HepG2 (cell line): ENCODE results near the gene DNM1. TPM values are rescaled to one million over a fixed set of nuclear protein-coding genes. Genes with fewer than 3 reads are reported as not detected.

Source experiments
- CBX2 ChIP-seq, 2 experiments: fragments of 200-600 bp in 1 of 2; sonication (generic); formaldehyde crosslinking in 1 of 2; IDR thresholded peaks; 2 replicates each; pipeline versions ENCODE4 v1.7.0 to v1.8.1; 2018 to 2022; ENCODE audit warnings: low read depth in 2 of 2, low read length in 1 of 2, mild to moderate bottlenecking in 1 of 2, missing genetic modification reagents in 1 of 2
- DMAP1 ChIP-seq: IDR thresholded peaks from 2 replicates; pipeline ENCODE4 v1.6.1; 2016
- FOXP1 ChIP-seq, 2 experiments: fragments of 450-650 bp in 1 of 2; IDR thresholded peaks; 2 replicates each; pipeline ENCODE4 v1.6.1; 2017 to 2018; ENCODE audit warnings: antibody characterized with exemption in 1 of 2
- HDAC1 ChIP-seq: sonication (generic); formaldehyde crosslinking; IDR thresholded peaks from 2 replicates; pipeline ENCODE4 v1.5.1; 2020; ENCODE audit warnings: mild to moderate bottlenecking, missing genetic modification reagents
- HDAC2 ChIP-seq: sonication (generic); formaldehyde crosslinking; IDR thresholded peaks from 2 replicates; pipeline ENCODE4 v1.4.0; 2020; ENCODE audit warnings: missing genetic modification reagents
- HHEX ChIP-seq: IDR thresholded peaks from 2 replicates; pipeline ENCODE4 v1.6.1; 2016; ENCODE audit warnings: control low read depth
- HIVEP1 ChIP-seq: sonication (generic); formaldehyde crosslinking; IDR thresholded peaks from 2 replicates; pipeline ENCODE4 v1.4.0; 2020; ENCODE audit warnings: mild to moderate bottlenecking, missing genetic modification reagents
- HNF4G ChIP-seq, 2 experiments: sonication (generic) in 1 of 2; formaldehyde crosslinking in 1 of 2; IDR thresholded peaks; 2 replicates each; pipeline versions ENCODE4 v1.4.0 to v1.6.1; 2011 to 2020; ENCODE audit warnings: borderline replicate concordance in 2 of 2, low read depth in 2 of 2, mild to moderate bottlenecking in 2 of 2, low read length in 1 of 2, missing genetic modification reagents in 1 of 2, moderate library complexity in 1 of 2
- HOMEZ ChIP-seq: IDR thresholded peaks from 2 replicates; pipeline ENCODE4 v1.6.1; 2016; ENCODE audit warnings: low read depth
- JARID2 ChIP-seq: sonication (generic); formaldehyde crosslinking; IDR thresholded peaks from 2 replicates; pipeline ENCODE4 v1.8.1; 2023; ENCODE audit warnings: missing genetic modification reagents, inconsistent platforms; ENCODE audit not compliant: insufficient replicate concordance
- MAF1 ChIP-seq: sonication (generic); formaldehyde crosslinking; IDR thresholded peaks from 2 replicates; pipeline ENCODE4 v1.5.0; 2020; ENCODE audit warnings: missing genetic modification reagents, borderline replicate concordance
- MLLT10 ChIP-seq: sonication (generic); formaldehyde crosslinking; IDR thresholded peaks from 2 replicates; pipeline ENCODE4 v1.4.0; 2020; ENCODE audit warnings: missing genetic modification reagents
- NAIF1 ChIP-seq: sonication (generic); formaldehyde crosslinking; IDR thresholded peaks from 2 replicates; pipeline ENCODE4 v1.5.0; 2020; ENCODE audit warnings: mild to moderate bottlenecking, missing genetic modification reagents, borderline replicate concordance
- POLR2A ChIP-seq, 2 experiments: IDR thresholded peaks; 2 replicates each; pipeline ENCODE4 v1.6.1; 2011; ENCODE audit warnings: low read depth in 2 of 2, low read length in 2 of 2, mild to moderate bottlenecking in 1 of 2, moderate library complexity in 1 of 2; ENCODE audit not compliant: insufficient read depth in 1 of 2
- RORA ChIP-seq: sonication (generic); formaldehyde crosslinking; IDR thresholded peaks from 2 replicates; pipeline ENCODE4 v1.5.0; 2020; ENCODE audit warnings: mild to moderate bottlenecking, missing genetic modification reagents, moderate library complexity
- SRSF1 ChIP-seq: fragments of 200-400 bp; formaldehyde crosslinking; optimal IDR thresholded peaks from 2 replicates; pipeline ENCODE3; 2017; ENCODE audit warnings: mild to moderate bottlenecking, low read depth, low read length, moderate library complexity
- SYNCRIP ChIP-seq: fragments of 200-400 bp; formaldehyde crosslinking; IDR thresholded peaks from 2 replicates; pipeline ENCODE4 v1.6.1; 2018; ENCODE audit warnings: mild to moderate bottlenecking, low read depth, low read length; ENCODE audit not compliant: insufficient read depth
- TARDBP ChIP-seq: sonication (generic); formaldehyde crosslinking; IDR thresholded peaks from 2 replicates; pipeline ENCODE4 v1.8.0; 2022; ENCODE audit warnings: mild to moderate bottlenecking, missing genetic modification reagents
- ZBTB1 ChIP-seq: sonication (generic); formaldehyde crosslinking; IDR thresholded peaks from 2 replicates; pipeline ENCODE4 v1.4.0; 2020; ENCODE audit warnings: missing genetic modification reagents, borderline replicate concordance
- ZNF264 ChIP-seq: sonication (generic); formaldehyde crosslinking; IDR thresholded peaks from 2 replicates; pipeline ENCODE4 v1.4.0; 2020; ENCODE audit warnings: missing genetic modification reagents
- ZNF432 ChIP-seq: sonication (generic); formaldehyde crosslinking; IDR thresholded peaks from 2 replicates; pipeline ENCODE4 v1.5.0; 2020; ENCODE audit warnings: missing genetic modification reagents, mild to moderate bottlenecking, borderline replicate concordance
- ZNF781 ChIP-seq: sonication (generic); formaldehyde crosslinking; IDR thresholded peaks from 2 replicates; pipeline ENCODE4 v1.5.1; 2020; ENCODE audit warnings: borderline replicate concordance, mild to moderate bottlenecking, missing genetic modification reagents; ENCODE audit errors: not compliant biosample characterization
- polyA plus RNA-seq, 8 experiments: library from polyadenylated mRNA; depleted of rRNA in 3 of 8; stranded (reverse) in 7 of 8; unstranded in 1 of 8; fragments of >200 nt; fragmentation: Illumina TruSeq in 4 of 8; extraction: Trizol in 4 of 8; gene quantifications; 2 replicates each; pipeline versions ENCODE4 v1.2.1 to v1.2.3, GENCODE V29; 2011 to 2016; ENCODE audit warnings: low read depth in 4 of 8, missing spikeins in 1 of 8, mixed read lengths in 1 of 8; ENCODE audit not compliant: insufficient read depth in 1 of 8
- total RNA-seq, 5 experiments: library from RNA; depleted of rRNA; stranded (reverse); fragments of >200 nt; fragmentation: Illumina TruSeq; extraction: Trizol; gene quantifications; 2 replicates each; pipeline ENCODE4 v1.2.3, GENCODE V29; 2016; ENCODE audit warnings: low read depth in 1 of 5
- TF ChIP-seq, protein P1 (sequence below), 2 experiments: sonication (generic) in 1 of 2; formaldehyde crosslinking in 1 of 2; IDR thresholded peaks; 2 replicates each; pipeline versions ENCODE4 v1.5.1 to v1.6.1; 2011 to 2020; ENCODE audit warnings: borderline replicate concordance in 1 of 2, low read depth in 1 of 2, low read length in 1 of 2, mild to moderate bottlenecking in 1 of 2, missing genetic modification reagents in 1 of 2, moderate library complexity in 1 of 2
- TF ChIP-seq, protein P2 (sequence below): sonication (generic); formaldehyde crosslinking; IDR thresholded peaks from 2 replicates; pipeline ENCODE4 v1.5.1; 2020; ENCODE audit warnings: missing genetic modification reagents, mild to moderate bottlenecking, borderline replicate concordance

The DNM1 gene
- total and polyA plus RNA-seq, 2 of the 13 experiments (the other 11 are each of a cell fraction or from before 2014, with no cell fraction given), result 0.13 to 0.58 TPM

DNA sequence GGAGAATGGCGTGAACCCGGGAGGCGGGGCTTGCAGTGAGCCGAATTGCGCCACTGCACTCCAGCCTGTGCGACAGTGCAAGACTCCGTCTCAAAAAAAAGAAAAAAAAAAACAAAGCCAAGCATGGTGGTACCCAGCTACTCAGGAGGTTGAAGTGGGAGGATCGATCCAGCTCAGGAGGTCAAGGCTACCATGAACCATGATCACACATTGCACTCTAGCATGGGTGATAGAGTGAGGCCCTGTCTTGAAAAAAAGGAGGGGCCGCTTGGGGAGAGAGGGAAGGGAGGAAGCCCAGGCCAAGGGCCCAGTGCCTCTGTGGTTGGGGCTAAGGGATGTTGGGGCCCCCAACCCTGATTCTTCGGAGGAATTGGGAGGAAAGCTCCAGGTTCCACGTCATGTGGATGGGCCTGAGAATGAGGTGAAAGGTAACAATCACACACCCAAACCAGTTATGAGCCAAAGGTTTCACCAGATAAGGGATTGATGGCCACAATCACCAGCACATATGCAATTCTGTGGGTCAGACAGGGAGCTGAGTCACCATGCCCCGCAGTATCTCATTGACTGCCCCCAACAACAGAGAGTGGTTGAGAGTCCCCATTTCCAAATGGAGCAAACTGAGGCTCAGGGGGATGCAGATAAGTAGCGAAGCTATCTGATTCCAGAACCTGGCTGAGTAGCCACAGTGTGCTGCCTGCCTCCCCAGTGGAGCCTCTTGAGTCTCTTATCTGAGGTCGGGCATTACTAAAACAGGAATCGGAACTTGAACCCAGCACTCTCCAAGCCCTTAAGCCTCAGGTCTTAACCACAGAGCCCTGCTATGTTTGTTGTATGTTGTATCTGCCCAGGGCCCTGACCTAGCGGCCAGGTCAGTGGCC is 93.4 kb downstream of the DNM1 start (continued):
- TF ChIP-seq, protein P1, sequence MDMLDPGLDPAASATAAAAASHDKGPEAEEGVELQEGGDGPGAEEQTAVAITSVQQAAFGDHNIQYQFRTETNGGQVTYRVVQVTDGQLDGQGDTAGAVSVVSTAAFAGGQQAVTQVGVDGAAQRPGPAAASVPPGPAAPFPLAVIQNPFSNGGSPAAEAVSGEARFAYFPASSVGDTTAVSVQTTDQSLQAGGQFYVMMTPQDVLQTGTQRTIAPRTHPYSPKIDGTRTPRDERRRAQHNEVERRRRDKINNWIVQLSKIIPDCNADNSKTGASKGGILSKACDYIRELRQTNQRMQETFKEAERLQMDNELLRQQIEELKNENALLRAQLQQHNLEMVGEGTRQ (IDR thresholded peaks at IDR 0.05; ENCODE audit: low read depth, low read length), result no peak
- TF ChIP-seq, protein P1 (CRISPR knock-in tag; IDR thresholded peaks at IDR 0.05; ENCODE audit: borderline replicate concordance), result no peak
- TF ChIP-seq RORA, result no peak
- 0 out of 2 replicates have a peak, but pooled peaks have one; percentile 44 for TF ChIP-seq TARDBP (CRISPR knock-in tag)
- no peak for TF ChIP-seq HIVEP1 (CRISPR knock-in tag)
- 0 out of 2 replicates have a peak, but pooled peaks have one; percentile 27 for TF ChIP-seq ZNF264 (CRISPR knock-in tag)
- no peak for TF ChIP-seq JARID2 (CRISPR knock-in tag)
- no peak for TF ChIP-seq POLR2A (IDR thresholded peaks at IDR 0.05; ENCODE audit: insufficient read depth in 1 of 2, low read depth in 2 of 2, low read length in 2 of 2)
- TF ChIP-seq FOXP1 (IDR thresholded peaks at IDR 0.05), result no peak
- no peak for TF ChIP-seq FOXP1 (CRISPR knock-in tag; IDR thresholded peaks at IDR 0.05)
- TF ChIP-seq HNF4G (IDR thresholded peaks at IDR 0.05; ENCODE audit: borderline replicate concordance, low read depth, low read length), result no peak
- TF ChIP-seq HNF4G (CRISPR knock-in tag; IDR thresholded peaks at IDR 0.05; ENCODE audit: borderline replicate concordance, low read depth), result no peak
- TF ChIP-seq ZNF432 (CRISPR knock-in tag), result no peak
- no peak for TF ChIP-seq HOMEZ (CRISPR knock-in tag)
- TF ChIP-seq, protein P2, sequence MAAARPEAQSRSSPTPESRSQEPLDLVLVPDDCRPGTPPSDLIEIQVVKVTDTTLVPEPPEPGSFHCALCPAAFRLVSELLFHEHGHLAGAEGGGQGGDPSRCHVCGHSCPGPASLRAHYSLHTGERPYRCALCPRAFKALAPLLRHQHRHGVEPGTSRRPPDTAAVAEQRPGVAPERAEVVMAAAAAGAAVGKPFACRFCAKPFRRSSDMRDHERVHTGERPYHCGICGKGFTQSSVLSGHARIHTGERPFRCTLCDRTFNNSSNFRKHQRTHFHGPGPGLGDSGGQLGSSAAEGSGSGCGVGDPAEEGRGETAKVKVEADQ (CRISPR knock-in tag), result no peak
- no peak for TF ChIP-seq MLLT10 (CRISPR knock-in tag)
- no peak for TF ChIP-seq SRSF1
- TF ChIP-seq ZBTB1 (CRISPR knock-in tag), result no peak
- no peak for TF ChIP-seq NAIF1
- no peak for TF ChIP-seq MAF1
- TF ChIP-seq DMAP1, result no peak
- no peak for TF ChIP-seq CBX2 (IDR thresholded peaks at IDR 0.05; ENCODE audit: low read depth, low read length)
- TF ChIP-seq CBX2 (CRISPR knock-in tag; IDR thresholded peaks at IDR 0.05; ENCODE audit: low read depth), result no peak
- no peak; the same call in 1 of the 2 replicates for TF ChIP-seq HDAC1 (CRISPR knock-in tag)
- no peak for TF ChIP-seq ZNF781 (CRISPR knock-in tag)
- peak; percentile 46; the same call in 1 of the 2 replicates for TF ChIP-seq HHEX (CRISPR knock-in tag)
- TF ChIP-seq HDAC2 (CRISPR knock-in tag), result peak; percentile 57; the same call in 1 of the 2 replicates
- TF ChIP-seq SYNCRIP, result no peak
